Spleen (tissue), 11 donors: ENCODE results near the gene MYT1. TPM values are rescaled to one million over a fixed set of nuclear protein-coding genes. Genes with fewer than 3 reads are reported as not detected.

ENCODE experiments used
- DNase-seq: peaks from one replicate; pipeline ENCODE4 v3.0.0-alpha.2; 2020
- H3K27ac ChIP-seq, 8 donors: fragments of 200-600 bp; sonication (generic) in 7 of 8; 1 replicate in 4 of 8; 2 replicates in 4 of 8; pipeline versions ENCODE4 v1.5.0 to v1.8.0; 2016 to 2021; ENCODE audit warnings: inconsistent platforms in 4 of 8, mild to moderate bottlenecking in 4 of 8, moderate library complexity in 1 of 8
- H3K27me3 ChIP-seq, 7 donors: fragments of 200-600 bp; sonication (generic) in 6 of 7; replicated peaks in 1 of 7; 1 replicate in 4 of 7; 2 replicates in 3 of 7; pipeline versions ENCODE4 v1.5.0 to v1.8.0; 2016 to 2021; ENCODE audit warnings: inconsistent platforms in 3 of 7, mild to moderate bottlenecking in 1 of 7
- H3K36me3 ChIP-seq, 6 donors: fragments of 200-600 bp; sonication (generic) in 5 of 6; 1 replicate in 4 of 6; 2 replicates in 2 of 6; pipeline versions ENCODE4 v1.5.0 to v1.8.0; 2016 to 2021; ENCODE audit warnings: inconsistent platforms in 2 of 6
- H3K4me1 ChIP-seq, 6 donors: fragments of 200-600 bp; sonication (generic) in 5 of 6; 1 replicate in 3 of 6; 2 replicates in 3 of 6; pipeline versions ENCODE4 v1.5.0 to v1.8.0; 2016 to 2021; ENCODE audit warnings: inconsistent platforms in 3 of 6
- H3K4me3 ChIP-seq, 8 donors: fragments of 200-600 bp; sonication (generic) in 7 of 8; 1 replicate in 4 of 8; 2 replicates in 4 of 8; pipeline versions ENCODE4 v1.5.0 to v1.8.0; 2016 to 2021; ENCODE audit warnings: inconsistent platforms in 4 of 8, mild to moderate bottlenecking in 4 of 8, moderate library complexity in 2 of 8
- H3K9me3 ChIP-seq, 8 donors: fragments of 200-600 bp; sonication (generic) in 7 of 8; 1 replicate in 4 of 8; 2 replicates in 4 of 8; pipeline versions ENCODE4 v1.5.0 to v1.8.0; 2016 to 2021; ENCODE audit warnings: inconsistent platforms in 4 of 8
- CTCF ChIP-seq, 11 experiments: fragments of 200-600 bp in 7 of 11; fragments of 450-650 bp in 4 of 11; sonication (generic) in 4 of 11; IDR thresholded peaks in 8 of 11; conservative IDR thresholded peaks in 3 of 11; 1 replicate in 7 of 11; 2 replicates in 4 of 11; pipeline versions ENCODE4 v1.4.0 to v1.8.0; 2016 to 2021; ENCODE audit warnings: antibody characterized with exemption in 11 of 11, inconsistent platforms in 4 of 11, mild to moderate bottlenecking in 1 of 11
- POLR2A ChIP-seq, 3 donors: fragments of 450-650 bp; IDR thresholded peaks; one replicate each; pipeline ENCODE4 v1.5.1; 2017; ENCODE audit warnings: antibody characterized with exemption in 3 of 3, mild to moderate bottlenecking in 1 of 3
- POLR2AphosphoS5 ChIP-seq, 3 donors: sonication (generic); formaldehyde crosslinking; IDR thresholded peaks; one replicate each; pipeline ENCODE4 v1.5.1; 2017; ENCODE audit warnings: antibody characterized with exemption in 3 of 3
- whole genome bisulfite sequencing, 5 donors: extraction: QIAGEN DNeasy Blood & Tissue Kit in 3 of 5; methylation state at CpG; one replicate each; pipeline versions ENCODE4 v1.1.5 to v1.1.7; 2013 to 2018; 5-methylcytosine and 5-hydroxymethylcytosine counted together
- intact Hi-C: fragments of 100-400 bp; cut with DNase I; formaldehyde crosslinking; loops from one replicate; pipeline ENCODE4 v1.15.0; 2023; ENCODE audit warnings: low total_unique reads
- polyA plus RNA-seq, 3 donors: library from polyadenylated mRNA; stranded (reverse); fragments of 200-250 nt; gene quantifications; one replicate each; pipeline ENCODE4 v1.2.1, GENCODE V29; 2013
- total RNA-seq, 7 donors: library from RNA; depleted of rRNA in 3 of 7; stranded (reverse); fragments of >200 nt in 3 of 7; fragmentation: NEBNext Ultra II Directional in 4 of 7; extraction: Animal tissue kit (Norgen Biotek cat#: 25700) in 4 of 7; gene quantifications; one replicate each; pipeline versions ENCODE4 v1.1.0 to v1.2.1, GENCODE V29; 2016 to 2021
- donor health status: healthy with polysubstance abuse.
- donor health status: DM: no; HTN: no; CAD: no; lungs with moderate emphysema.
- donor health status: DM: no; HTN: no; CAD: no.
- donor health status: Bipolar disorder and iron deficiency.
- donor health status: healthy.
- donor health status: DM: no; HTN: no; CAD: no.
- donor health status: DM: yes; HTN: yes; CAD: no.

The MYT1 gene
- total and polyA plus RNA-seq, 10 donors, result 0.08 to 2.2 (median 0.60) TPM; not detected in 3

- DNase-seq, result no peak
- no peak for TF ChIP-seq CTCF (IDR thresholded peaks at IDR 0.05 in 8 of 11, conservative IDR thresholded peaks at IDR 0.05 in 3 of 11)
- no peak for TF ChIP-seq POLR2A (IDR thresholded peaks at IDR 0.05)
- no peak for TF ChIP-seq POLR2AphosphoS5 (IDR thresholded peaks at IDR 0.05)
- peaks cover 3 to 41% (median 9%) of the 10 kb centered on the region in 6 donors for H3K4me1 ChIP-seq
Measured at GRCh38 chr20:64225171-64225595, 60.9 kb downstream of the MYT1 start.

GRCh38 chr20:64225828-64226598, 61.8 kb downstream of the MYT1 start:
- intact Hi-C loops, result no loop called here
- WGBS, 5 donors, result 85 to 96% (median 88%) methylated on average over 10 to 14 of the region's 14 CpGs

More at GRCh38 chr20:64225171-64225595, 60.9 kb downstream of the MYT1 start:
- intact Hi-C loops, result no loop called here
- H3K27ac ChIP-seq, result no peak overlapping the region
- no peaks in the 10 kb centered on the region for H3K36me3 ChIP-seq
- H3K9me3 ChIP-seq, result no peaks in the 10 kb centered on the region
- 70 to 78% (median 76%) methylated on average over 14 of the region's 14 CpGs for WGBS, 5 donors
- H3K4me3 ChIP-seq, result no peak overlapping the region
- peaks cover 0 to 18% (median 0%) of the 10 kb centered on the region in 7 donors for H3K27me3 ChIP-seq

GRCh38 chr20:64226686-64227580, 62.7 kb downstream of the MYT1 start:
- no peak overlapping the region for H3K27ac ChIP-seq
- no peak overlapping the region for H3K4me3 ChIP-seq
- peaks cover 0 to 9% (median 0%) of the 10 kb centered on the region in 7 donors for H3K27me3 ChIP-seq
- peaks cover 3 to 29% (median 9%) of the 10 kb centered on the region in 6 donors for H3K4me1 ChIP-seq
- WGBS, 5 donors, result 87 to 90% (median 88%) methylated on average over 23 to 25 of the region's 25 CpGs
- TF ChIP-seq CTCF (IDR thresholded peaks at IDR 0.05 in 8 of 11, conservative IDR thresholded peaks at IDR 0.05 in 3 of 11) (no peak), POLR2A (IDR thresholded peaks at IDR 0.05) (no peak), POLR2AphosphoS5 (IDR thresholded peaks at IDR 0.05) (no peak)
- intact Hi-C loops, result no loop called here
- H3K36me3 ChIP-seq, result no peaks in the 10 kb centered on the region
- no peaks in the 10 kb centered on the region for H3K9me3 ChIP-seq
- DNase-seq, result no peak

More at GRCh38 chr20:64225828-64226598, 61.8 kb downstream of the MYT1 start:
- Histone ChIP-seq H3K27ac (no peak overlapping the region), H3K9me3 (no peaks in the 10 kb centered on the region), H3K36me3 (no peaks in the 10 kb centered on the region), H3K4me3 (no peak overlapping the region), H3K27me3 (peaks cover 0 to 10% (median 0%) of the 10 kb centered on the region in 7 donors), H3K4me1 (peaks cover 3 to 38% (median 9%) of the 10 kb centered on the region in 6 donors)
- TF ChIP-seq POLR2AphosphoS5 (IDR thresholded peaks at IDR 0.05), result no peak
- TF ChIP-seq CTCF (IDR thresholded peaks at IDR 0.05 in 8 of 11, conservative IDR thresholded peaks at IDR 0.05 in 3 of 11), result no peak
- no peak for TF ChIP-seq POLR2A (IDR thresholded peaks at IDR 0.05)
- DNase-seq, result no peak
